GM12892 (cell line): ENCODE measurements around the gene URAD.
"Not testable (repeated sequence)": the region's sequence is repeated elsewhere in the genome, so short reads cannot be mapped to it uniquely, and the experiment has no call there.

Source experiments
- DNase-seq: peaks from one replicate; pipeline ENCODE4 v3.0.0; 2011; ENCODE audit not compliant: insufficient read length
- FAIRE-seq: peaks from 2 replicates; lab custom pipeline; 2011; peaks lifted over from hg19 to GRCh38; lab: Jason Lieb, UNC
- POLR2A ChIP-seq: IDR thresholded peaks from 2 replicates; pipeline ENCODE4 v1.6.1; 2011; ENCODE audit warnings: low read depth, low read length, control low read depth
- POLR2AphosphoS5 ChIP-seq: IDR thresholded peaks from 2 replicates; pipeline ENCODE4 v1.6.1; 2011; ENCODE audit warnings: low read depth, low read length, control low read depth
- TAF1 ChIP-seq: IDR thresholded peaks from 2 replicates; pipeline ENCODE4 v1.6.1; 2011; ENCODE audit warnings: low read depth, mild to moderate bottlenecking, control low read depth, low read length, borderline replicate concordance

URAD gene

GRCh38 chr13:28014301-28014700 is 25.8 kb upstream of the URAD start:
- TF ChIP-seq POLR2A (no peak), POLR2AphosphoS5 (no peak), TAF1 (no peak)
- no peak for FAIRE-seq
- no peak for DNase-seq

- TF ChIP-seq TAF1 = no peak
- no peak for TF ChIP-seq POLR2AphosphoS5
- TF ChIP-seq POLR2A = no peak
- FAIRE-seq (no peak), DNase-seq (no peak)
These were observed 25.0 kb upstream of the URAD start for GRCh38 chr13:28013482-28013881.

- TF ChIP-seq TAF1 = no peak
- TF ChIP-seq POLR2AphosphoS5 = no peak
- no peak for TF ChIP-seq POLR2A
- peak; percentile 51 for FAIRE-seq
- no peak for DNase-seq
These were observed 24.4 kb upstream of the URAD start for GRCh38 chr13:28012896-28013295.

GRCh38 chr13:28012383-28012782 is 23.9 kb upstream of the URAD start:
- TF ChIP-seq TAF1 = no peak
- TF ChIP-seq POLR2AphosphoS5 = no peak
- TF ChIP-seq POLR2A = no peak
- FAIRE-seq (no peak), DNase-seq (no peak)

GRCh38 chr13:28010046-28010445 is 21.6 kb upstream of the URAD start:
- FAIRE-seq = no peak
- no peak for DNase-seq
- TF ChIP-seq POLR2A = no peak
- TF ChIP-seq POLR2AphosphoS5 = no peak
- TF ChIP-seq TAF1 = no peak

GRCh38 chr13:28005016-28005415 is 16.5 kb upstream of the URAD start:
- DNase-seq, FAIRE-seq: not testable (repeated sequence)

GRCh38 chr13:28002886-28003698 is 14.6 kb upstream of the URAD start:
- no peak for DNase-seq
- no peak for FAIRE-seq

GRCh38 chr13:28001837-28002473 is 13.5 kb upstream of the URAD start:
- FAIRE-seq = no peak
- DNase-seq = no peak

More at GRCh38 chr13:28002886-28003698, 14.6 kb upstream of the URAD start:
- TF ChIP-seq TAF1 = no peak

GRCh38 chr13:28001049-28001448 is 12.6 kb upstream of the URAD start:
- FAIRE-seq (no peak), DNase-seq (no peak)

More at GRCh38 chr13:28001837-28002473, 13.5 kb upstream of the URAD start:
- TF ChIP-seq POLR2AphosphoS5 (no peak), TAF1 (no peak), POLR2A (no peak)

GRCh38 chr13:28000567-28000966 is 12.1 kb upstream of the URAD start:
- TF ChIP-seq POLR2A (no peak), POLR2AphosphoS5 (no peak), TAF1 (no peak)
- no peak for FAIRE-seq

More at GRCh38 chr13:28001049-28001448, 12.6 kb upstream of the URAD start:
- TF ChIP-seq POLR2AphosphoS5 = no peak
- no peak for TF ChIP-seq TAF1
- TF ChIP-seq POLR2A = no peak

GRCh38 chr13:27997904-27998522 is 9.5 kb upstream of the URAD start:
- FAIRE-seq (peak; percentile 84), DNase-seq (no peak)
- TF ChIP-seq TAF1 (no peak), POLR2AphosphoS5 (no peak), POLR2A (no peak)

More at GRCh38 chr13:28000567-28000966, 12.1 kb upstream of the URAD start:
- DNase-seq = no peak
